GM21447 (cell line): Measurements from ENCODE around the gene C5orf34.
"Not testable (repeated sequence)": the region's sequence is repeated elsewhere in the genome, so short reads cannot be mapped to it uniquely, and the experiment has no call there.

ENCODE experiments used
- ATAC-seq: cut with Tn5 transposase; IDR thresholded peaks from one replicate; pipeline ENCODE4 v1.9.1; 2021; ENCODE audit not compliant: unreplicated experiment

C5orf34 gene

GRCh38 chr5:43520615-43521014 is 5.7 kb upstream of the C5orf34 start:
- ATAC-seq = no peak

- no peak for ATAC-seq
Measured at GRCh38 chr5:43515678-43516048, 715 bp upstream of the C5orf34 start.

DNA sequence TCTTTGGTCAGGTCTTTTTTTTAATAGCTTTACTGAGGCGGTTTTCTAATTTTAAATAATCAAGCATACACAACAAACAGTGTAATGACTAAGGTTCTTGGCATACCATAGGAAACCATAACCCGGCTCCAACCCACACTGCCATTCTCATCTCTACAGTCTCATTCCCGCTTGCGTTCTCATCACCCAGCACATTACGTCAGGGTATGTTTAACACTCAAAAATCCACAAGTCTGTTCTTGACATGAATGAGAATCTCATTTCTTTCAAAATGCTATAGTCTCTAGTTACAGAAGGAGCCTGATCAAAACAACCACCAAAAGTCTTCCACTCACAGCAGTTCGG is 505 bp downstream of the C5orf34 start:
- peak; percentile 33 for ATAC-seq

DNA sequence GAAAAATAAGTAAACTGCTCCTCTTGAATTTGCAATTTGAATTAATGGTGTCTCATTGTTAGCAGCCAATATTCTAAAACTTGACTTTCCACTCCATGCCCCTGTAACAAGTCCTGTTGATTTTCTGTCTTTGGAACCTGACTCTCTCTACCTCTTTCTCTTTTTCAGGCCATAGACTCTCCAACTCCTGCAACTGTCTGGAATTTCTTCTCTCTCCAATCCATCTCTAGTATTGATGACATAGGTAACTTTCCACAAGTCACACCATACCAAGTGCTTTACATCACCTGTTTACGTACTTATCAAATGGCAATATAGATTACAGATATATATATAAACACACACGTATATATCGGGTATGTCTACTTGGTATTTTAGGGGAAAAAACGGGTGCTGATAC is 923 bp downstream of the C5orf34 start:
- ATAC-seq = no peak

GRCh38 chr5:43511062-43511461 is 3.9 kb downstream of the C5orf34 start:
- ATAC-seq = not testable (repeated sequence)

DNA sequence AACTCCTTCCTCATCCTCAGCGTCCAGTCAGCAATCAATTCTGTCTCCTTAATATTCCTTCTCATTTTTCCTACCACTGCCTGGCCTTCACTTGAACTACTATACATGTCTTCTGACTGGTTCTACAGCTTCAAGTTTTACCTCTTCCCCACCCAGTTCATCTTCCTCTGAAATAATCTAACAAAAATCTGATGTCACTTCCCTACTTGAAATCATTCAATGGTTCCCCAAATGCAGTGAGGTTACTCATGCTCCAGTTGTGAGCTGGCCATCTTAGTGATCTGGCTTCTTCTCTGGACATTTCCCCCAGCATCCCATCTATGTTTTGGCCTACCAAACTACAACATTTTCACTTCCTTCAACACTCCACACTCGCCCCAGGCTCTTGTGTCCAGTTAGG is 16.4 kb downstream of the C5orf34 start:
- ATAC-seq = no peak

- ATAC-seq = no peak
Measured at GRCh38 chr5:43497311-43498104, 17.4 kb downstream of the C5orf34 start.

GRCh38 chr5:43491326-43491725 is 23.6 kb downstream of the C5orf34 start:
- ATAC-seq = no peak

DNA sequence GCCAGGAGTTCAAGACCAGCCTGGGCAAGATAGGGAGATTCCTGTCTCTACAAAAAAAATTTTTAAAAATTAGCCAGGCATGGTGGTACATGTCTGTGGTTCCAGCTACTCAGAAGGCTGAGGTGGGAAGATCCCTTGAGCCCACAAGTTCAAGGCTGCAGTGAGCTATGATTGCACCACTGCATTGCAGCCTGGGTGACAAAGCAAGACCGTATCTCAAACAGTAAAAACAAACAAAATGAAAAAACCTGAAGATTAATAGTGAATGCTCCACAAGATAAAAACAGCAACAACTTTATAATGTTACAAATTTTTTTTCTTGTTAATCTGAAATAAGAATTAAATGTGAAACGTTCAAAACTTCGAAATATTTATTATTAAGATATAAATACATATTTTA is 28.6 kb downstream of the C5orf34 start:
- no peak for ATAC-seq

DNA sequence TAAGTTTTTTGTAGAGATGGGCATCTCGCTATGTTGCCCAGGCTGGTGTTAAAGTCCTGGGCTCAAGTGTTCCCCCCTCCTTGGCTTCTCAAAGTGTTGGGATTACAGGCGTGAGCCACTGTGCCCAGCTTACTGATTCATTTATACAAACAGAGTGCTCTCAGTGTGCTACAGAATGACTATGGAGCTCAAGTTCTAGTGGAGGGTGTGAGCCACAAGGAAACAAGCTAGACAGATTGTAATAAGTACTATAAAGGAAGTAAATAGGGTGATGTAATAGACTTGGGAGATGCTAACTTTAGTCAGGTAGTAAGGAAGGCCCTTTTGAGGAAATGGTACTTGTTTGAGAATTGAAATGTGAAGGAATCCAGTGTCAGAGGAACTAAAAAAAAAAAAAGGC is 29.5 kb downstream of the C5orf34 start:
- no peak for ATAC-seq

- peak; percentile 75 for ATAC-seq
Measured at GRCh38 chr5:43484106-43484849, 30.7 kb downstream of the C5orf34 start.

GRCh38 chr5:43483298-43484105 is 31.4 kb downstream of the C5orf34 start, which contains the start of gene TMEM267:
TMEM267 (minus strand) TSS chr5:43483865; CDS start chr5:43453969, 29,896 bp downstream.
- peak; percentile 86 for ATAC-seq

DNA sequence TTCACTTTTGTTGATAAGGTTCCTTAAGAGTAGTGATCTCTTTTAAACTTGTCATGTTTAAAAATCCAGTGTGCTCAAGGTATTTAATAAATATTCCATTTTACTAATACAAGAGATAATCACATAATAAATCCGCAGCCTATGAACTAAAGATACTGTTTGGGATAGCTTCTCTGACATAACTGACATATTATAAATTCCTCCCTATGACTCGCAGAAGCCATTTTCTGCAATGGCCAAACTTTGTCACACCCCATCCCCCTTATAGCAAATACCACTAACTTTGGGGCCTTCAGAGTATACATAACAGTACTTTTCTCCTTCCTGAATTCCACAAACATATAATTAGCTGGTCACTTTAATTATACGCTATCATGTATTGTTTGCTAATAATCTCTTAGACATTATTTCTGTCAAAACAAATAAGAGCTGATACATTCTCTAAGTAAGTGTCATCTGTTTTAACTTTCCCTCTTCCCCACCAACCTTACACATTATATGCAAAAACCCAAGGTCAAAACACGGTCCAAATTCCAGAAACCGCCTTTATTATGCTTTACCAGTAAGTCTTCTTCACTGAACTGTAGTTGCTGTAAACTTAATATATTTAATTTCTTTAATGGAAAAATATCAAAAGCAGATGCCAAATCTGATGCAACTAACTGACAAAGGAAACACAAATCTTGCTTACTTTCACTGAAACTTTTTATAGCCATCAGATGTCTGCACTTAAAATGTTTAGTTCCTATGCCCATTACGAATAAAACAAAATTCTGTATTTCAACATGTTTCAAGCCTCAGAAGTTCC is 32.3 kb downstream of the C5orf34 start:
- no peak for ATAC-seq

DNA sequence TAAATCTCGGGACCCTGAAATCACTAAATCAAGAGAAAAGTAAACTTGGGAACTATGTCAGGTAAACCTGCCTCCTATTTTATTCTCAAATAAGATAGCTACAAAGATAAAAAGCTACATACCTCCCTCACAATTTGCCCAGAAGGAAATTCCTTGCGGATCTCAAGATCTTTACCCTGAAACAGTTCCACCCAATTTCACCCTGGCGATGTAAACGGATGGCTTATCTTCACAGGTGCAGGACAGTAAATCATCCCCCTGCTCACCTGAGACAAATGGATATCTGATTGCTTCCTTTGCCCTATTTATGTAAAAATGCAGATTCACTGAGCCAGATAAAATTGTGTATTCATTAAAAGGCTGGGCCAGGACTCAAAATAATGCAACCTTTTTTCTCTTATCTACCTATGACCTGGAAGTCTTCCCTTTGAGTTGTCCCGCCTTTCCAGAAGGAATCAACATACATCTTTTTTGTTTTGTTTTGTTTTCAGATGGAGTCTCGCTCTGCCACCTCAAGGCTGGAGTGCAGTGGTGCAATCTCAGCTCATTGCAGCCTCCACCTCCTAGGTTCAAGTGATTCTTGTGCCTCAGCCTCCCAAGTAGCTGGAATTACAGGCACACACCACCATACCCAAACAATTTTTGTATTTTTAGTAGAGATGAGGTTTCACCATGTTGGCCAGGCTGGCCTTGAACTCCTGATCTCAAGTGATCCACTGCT is 45.1 kb downstream of the C5orf34 start:
- ATAC-seq = no peak

- ATAC-seq = no peak
Measured at GRCh38 chr5:43467100-43467499, 47.8 kb downstream of the C5orf34 start.

- ATAC-seq = not testable (repeated sequence)
Measured at GRCh38 chr5:43465455-43465854, 49.5 kb downstream of the C5orf34 start.

DNA sequence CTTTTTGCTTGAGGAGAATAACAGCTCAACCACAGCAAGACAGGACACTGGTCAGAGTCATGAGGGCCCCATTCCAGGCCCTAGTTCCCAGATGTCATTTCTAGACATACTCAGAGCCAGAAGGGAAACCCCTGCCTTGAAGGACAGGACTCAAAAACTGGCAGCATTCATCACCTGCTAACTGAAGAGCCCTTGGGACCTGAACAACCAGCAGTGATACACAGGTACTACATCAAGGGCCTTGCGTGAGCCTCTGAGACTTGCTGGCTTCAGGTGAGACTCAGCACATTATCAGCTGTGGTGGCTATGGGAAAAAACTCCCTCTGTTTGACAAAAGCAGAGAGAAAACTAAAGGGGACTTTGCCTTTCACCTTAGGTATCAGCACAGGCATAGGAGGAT is 53.9 kb downstream of the C5orf34 start:
- no peak for ATAC-seq

DNA sequence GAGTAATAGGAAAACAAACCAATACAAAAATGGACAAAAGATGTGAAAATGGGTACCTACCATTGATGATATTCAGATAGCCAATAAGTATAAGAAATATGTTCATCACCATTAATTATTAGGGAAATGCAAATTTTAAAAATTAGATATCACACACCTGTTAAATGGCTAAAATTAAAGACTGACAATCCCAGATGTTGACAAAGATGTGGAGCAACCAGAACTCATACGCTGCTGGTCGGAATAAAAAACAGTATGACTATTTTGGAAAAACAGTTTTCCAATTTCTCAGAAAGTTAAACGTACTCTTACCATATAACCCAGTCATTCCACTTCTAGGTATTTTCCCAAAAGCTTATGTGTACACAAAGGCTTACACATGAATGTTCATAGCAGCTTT is 58.4 kb downstream of the C5orf34 start:
- ATAC-seq = no peak

GRCh38 chr5:43441575-43441974 is 73.4 kb downstream of the C5orf34 start:
- ATAC-seq = not testable (repeated sequence)

DNA sequence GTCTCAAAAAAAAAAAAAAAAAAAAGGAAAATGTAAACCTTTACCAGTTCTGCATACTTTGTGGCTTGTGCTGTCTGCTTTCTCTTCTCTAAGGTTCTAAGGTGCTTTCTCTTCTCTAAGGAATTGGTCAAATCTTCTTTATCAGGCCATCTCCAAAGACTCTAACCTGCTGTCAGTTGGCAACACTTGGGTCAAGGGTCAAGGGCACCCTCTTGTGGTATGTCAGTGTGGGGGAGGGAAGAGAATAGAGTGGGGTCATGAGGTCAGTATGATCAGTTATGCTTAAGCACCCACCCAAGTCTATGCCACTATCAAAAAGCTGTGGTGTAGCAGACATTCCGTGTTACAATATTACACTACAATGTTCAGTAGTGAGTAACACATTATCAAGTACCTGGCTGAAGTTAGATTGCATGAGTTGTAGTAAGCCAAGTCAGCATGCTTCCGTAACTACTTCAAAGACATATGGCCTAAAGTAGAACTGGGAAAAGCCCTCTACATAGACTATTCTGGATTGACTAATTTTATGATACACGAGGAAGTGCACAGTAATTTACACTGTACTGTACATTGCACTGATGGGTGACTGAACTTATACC is 77.8 kb downstream of the C5orf34 start:
- no peak for ATAC-seq
